ENCODE data around the gene RNF144B. TPM values are rescaled to one million over a fixed set of nuclear protein-coding genes. Genes with fewer than 3 reads are reported as not detected.

The RNF144B gene
- total RNA-seq, 1 donor: 0.54 TPM

DNA sequence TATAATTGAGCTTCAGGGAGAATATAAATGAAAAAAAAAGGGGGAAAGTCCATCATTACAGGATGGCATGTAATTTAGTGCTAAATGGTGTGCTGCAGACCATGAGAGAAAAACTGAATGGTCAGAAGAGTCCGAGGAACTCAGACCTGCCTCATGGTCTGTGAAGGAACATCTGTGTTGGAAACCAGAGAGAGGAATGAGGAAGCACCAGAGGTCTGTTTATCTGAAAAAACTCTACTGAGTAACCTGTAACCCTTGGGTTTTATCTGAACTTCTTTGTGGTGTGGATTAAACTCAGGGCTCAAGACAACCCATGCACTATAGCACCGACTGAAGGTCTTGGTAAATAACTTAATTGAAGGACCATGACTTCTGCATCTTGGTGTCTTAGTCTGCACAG, 108.1 kb downstream of the RNF144B start:
- TF ChIP-seq, protein P1, sequence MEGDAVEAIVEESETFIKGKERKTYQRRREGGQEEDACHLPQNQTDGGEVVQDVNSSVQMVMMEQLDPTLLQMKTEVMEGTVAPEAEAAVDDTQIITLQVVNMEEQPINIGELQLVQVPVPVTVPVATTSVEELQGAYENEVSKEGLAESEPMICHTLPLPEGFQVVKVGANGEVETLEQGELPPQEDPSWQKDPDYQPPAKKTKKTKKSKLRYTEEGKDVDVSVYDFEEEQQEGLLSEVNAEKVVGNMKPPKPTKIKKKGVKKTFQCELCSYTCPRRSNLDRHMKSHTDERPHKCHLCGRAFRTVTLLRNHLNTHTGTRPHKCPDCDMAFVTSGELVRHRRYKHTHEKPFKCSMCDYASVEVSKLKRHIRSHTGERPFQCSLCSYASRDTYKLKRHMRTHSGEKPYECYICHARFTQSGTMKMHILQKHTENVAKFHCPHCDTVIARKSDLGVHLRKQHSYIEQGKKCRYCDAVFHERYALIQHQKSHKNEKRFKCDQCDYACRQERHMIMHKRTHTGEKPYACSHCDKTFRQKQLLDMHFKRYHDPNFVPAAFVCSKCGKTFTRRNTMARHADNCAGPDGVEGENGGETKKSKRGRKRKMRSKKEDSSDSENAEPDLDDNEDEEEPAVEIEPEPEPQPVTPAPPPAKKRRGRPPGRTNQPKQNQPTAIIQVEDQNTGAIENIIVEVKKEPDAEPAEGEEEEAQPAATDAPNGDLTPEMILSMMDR (IDR thresholded peaks at IDR 0.05; ENCODE audit: insufficient read depth, low read length): no peak
- no peak overlapping the region for H3K4me3 ChIP-seq (ENCODE audit: low read depth, low read length)

DNA sequence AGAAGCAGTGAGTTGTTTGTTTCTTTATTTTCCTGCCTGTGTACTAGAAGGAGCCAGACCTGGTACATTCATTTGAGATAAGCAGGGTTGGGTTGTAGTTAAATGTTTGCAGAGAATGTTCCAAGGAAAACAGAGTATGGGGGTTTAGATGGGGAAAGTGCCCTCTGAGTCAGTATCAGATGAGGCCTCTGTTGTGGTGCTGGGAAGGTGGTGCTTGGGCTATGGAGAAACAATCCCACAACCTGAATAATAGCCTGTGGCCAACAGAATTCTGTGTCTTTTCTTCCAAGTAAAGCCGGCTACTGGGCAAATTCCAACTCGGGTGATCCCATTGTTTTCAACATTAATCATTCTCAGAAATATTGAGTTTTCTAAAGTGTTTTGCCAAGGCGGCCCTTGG, 109.3 kb downstream of the RNF144B start:
- DNase-seq (ENCODE audit: low read depth): peak; percentile 50
- no peak overlapping the region for H3K4me3 ChIP-seq (ENCODE audit: low read depth, low read length)
- TF ChIP-seq, protein P1 (IDR thresholded peaks at IDR 0.05; ENCODE audit: insufficient read depth, low read length): no peak

More for the DNA sequence above, 108.1 kb downstream of the RNF144B start:
- no peak for DNase-seq (ENCODE audit: low read depth)

DNA sequence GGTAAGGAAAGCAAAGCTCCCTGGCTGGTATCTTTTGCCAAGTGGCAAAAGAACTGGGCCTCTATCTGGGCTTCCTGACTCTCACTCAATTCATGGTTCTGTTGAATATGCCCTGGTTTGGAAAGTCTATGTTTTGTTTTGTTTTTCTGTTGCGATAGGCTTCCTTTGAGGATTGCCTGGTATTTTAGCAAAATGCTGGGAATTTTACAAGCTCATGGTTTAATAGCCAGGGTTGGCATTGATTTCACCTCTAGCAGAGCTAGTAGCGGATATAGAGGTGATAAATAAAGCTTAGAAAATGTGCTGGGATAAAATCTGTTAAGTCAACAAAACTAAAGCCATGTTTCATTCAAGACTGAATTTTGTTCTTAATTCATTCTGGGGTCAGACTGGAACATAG, 109.9 kb downstream of the RNF144B start:
- no peak overlapping the region for H3K4me3 ChIP-seq (ENCODE audit: low read depth, low read length)
- TF ChIP-seq, protein P1 (IDR thresholded peaks at IDR 0.05; ENCODE audit: insufficient read depth, low read length): no peak
- no peak for DNase-seq (ENCODE audit: low read depth)

DNA sequence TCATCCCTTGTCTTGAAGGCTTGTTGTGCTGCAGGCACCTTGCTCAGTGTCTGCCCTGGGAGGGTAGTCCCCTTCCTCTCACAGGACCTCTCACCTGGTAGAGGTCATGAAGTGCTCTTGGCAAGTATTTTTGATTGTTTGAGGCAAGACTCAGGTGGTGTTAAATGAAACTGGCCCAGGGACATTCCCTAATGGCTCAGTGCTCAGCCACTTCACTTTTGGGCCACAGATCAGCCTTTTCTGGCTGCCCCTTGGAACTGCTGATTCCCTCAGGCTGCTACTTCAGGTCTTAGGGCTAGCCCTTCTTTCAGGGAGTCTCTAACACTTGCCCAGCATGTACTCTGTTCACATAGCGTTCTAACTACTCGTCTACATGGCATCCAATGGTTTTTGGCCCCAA, 111.3 kb downstream of the RNF144B start:
- no peak overlapping the region for H3K4me3 ChIP-seq (ENCODE audit: low read depth, low read length)
- no peak for DNase-seq (ENCODE audit: low read depth)
- TF ChIP-seq, protein P1 (IDR thresholded peaks at IDR 0.05; ENCODE audit: insufficient read depth, low read length): no peak

DNA sequence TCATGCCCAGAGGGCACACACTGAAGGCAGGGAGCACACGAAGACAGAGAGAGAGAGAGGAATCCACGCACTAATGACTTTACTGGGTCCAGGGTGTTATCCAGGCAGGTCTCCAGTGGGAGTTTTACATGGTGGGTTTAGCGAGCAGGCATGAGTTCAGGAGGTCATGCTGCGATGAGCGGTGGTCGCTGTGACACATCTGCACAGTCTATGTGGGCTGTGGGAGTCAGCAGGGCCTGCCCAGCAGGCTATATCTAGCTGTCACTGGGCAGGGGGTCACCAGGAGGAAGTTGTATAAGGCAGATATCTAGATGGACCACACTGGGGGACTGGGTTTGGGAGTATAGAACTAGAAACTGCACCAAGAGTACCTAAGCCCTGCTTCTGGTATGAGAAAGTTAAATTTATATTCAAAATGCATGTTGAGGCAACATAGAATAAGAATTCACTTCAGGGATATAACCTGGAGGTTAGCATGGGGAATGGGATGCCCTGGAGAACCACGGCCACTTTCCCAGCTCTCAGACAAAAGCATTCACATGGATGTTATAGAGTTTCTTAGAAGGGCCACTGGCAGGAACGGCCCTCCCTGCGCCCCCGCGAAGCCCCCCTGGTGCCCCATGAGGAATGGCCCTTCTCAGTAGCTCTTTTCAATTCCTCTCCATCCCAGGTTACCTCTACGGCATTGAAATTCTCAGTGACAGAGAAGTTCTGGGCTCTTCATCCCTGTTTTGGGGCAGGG, 113.9 kb downstream of the RNF144B start:
- no peak for DNase-seq (ENCODE audit: low read depth)
- no peak overlapping the region for H3K4me3 ChIP-seq (ENCODE audit: low read depth, low read length)
- TF ChIP-seq, protein P1 (IDR thresholded peaks at IDR 0.05; ENCODE audit: insufficient read depth, low read length): no peak

DNA sequence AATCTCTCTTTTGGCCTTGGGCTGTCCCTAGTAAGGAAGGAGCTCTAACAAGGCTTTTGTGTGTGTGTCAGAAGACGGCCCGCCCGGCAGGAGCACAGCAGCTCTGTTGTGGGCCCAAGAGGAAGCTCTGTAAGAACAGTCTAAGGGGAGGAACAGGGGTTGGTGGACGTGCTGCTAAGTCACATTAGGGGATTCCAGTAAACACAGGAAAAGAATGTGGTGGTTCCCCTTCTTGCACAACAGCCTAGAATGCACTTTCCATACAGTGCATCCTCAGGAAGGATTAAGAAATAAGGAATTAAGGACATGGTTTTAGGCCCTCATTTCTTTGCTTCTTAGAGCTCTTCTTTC, 114.5 kb downstream of the RNF144B start:
- TF ChIP-seq, protein P1 (IDR thresholded peaks at IDR 0.05; ENCODE audit: insufficient read depth, low read length): no peak
- H3K4me3 ChIP-seq (ENCODE audit: low read depth, low read length): no peak overlapping the region
- peak; percentile 77 for DNase-seq (ENCODE audit: low read depth)

DNA sequence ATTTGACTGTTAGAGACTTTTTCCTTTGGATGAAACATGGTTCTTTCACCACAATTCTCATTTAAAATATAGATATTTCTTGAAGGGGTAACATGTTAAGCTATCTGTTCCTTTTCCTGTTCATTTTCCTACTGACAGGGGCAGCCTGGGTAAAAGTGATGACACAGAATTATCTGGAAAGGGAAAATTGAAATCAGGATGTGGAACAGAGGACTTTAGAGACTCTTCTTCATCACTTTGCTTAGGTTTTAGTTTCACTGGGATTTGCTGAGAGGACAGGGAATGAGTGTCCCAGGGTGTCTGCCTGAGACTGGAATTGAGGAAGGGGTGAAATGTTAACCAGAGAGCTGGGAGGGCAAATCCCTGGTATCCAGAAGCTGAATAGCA, 116.0 kb downstream of the RNF144B start:
- TF ChIP-seq, protein P1 (IDR thresholded peaks at IDR 0.05; ENCODE audit: insufficient read depth, low read length): no peak
- DNase-seq (ENCODE audit: low read depth): no peak
- no peak overlapping the region for H3K4me3 ChIP-seq (ENCODE audit: low read depth, low read length)

Data from fibroblast of the aortic adventitia (primary cell).